COLO668 (cell line): Measurements from ENCODE around the gene FRMPD2.

Experiments used
- DNase-seq: peaks from one replicate; lab custom pipeline; 2025; ENCODE audit not compliant: unreplicated experiment; lab: John Stamatoyannopoulos, UW

Gene FRMPD2, protein sequence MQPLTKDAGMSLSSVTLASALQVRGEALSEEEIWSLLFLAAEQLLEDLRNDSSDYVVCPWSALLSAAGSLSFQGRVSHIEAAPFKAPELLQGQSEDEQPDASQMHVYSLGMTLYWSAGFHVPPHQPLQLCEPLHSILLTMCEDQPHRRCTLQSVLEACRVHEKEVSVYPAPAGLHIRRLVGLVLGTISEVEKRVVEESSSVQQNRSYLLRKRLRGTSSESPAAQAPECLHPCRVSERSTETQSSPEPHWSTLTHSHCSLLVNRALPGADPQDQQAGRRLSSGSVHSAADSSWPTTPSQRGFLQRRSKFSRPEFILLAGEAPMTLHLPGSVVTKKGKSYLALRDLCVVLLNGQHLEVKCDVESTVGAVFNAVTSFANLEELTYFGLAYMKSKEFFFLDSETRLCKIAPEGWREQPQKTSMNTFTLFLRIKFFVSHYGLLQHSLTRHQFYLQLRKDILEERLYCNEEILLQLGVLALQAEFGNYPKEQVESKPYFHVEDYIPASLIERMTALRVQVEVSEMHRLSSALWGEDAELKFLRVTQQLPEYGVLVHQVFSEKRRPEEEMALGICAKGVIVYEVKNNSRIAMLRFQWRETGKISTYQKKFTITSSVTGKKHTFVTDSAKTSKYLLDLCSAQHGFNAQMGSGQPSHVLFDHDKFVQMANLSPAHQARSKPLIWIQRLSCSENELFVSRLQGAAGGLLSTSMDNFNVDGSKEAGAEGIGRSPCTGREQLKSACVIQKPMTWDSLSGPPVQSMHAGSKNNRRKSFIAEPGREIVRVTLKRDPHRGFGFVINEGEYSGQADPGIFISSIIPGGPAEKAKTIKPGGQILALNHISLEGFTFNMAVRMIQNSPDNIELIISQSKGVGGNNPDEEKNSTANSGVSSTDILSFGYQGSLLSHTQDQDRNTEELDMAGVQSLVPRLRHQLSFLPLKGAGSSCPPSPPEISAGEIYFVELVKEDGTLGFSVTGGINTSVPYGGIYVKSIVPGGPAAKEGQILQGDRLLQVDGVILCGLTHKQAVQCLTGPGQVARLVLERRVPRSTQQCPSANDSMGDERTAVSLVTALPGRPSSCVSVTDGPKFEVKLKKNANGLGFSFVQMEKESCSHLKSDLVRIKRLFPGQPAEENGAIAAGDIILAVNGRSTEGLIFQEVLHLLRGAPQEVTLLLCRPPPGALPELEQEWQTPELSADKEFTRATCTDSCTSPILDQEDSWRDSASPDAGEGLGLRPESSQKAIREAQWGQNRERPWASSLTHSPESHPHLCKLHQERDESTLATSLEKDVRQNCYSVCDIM (N-terminal part only)

DNA sequence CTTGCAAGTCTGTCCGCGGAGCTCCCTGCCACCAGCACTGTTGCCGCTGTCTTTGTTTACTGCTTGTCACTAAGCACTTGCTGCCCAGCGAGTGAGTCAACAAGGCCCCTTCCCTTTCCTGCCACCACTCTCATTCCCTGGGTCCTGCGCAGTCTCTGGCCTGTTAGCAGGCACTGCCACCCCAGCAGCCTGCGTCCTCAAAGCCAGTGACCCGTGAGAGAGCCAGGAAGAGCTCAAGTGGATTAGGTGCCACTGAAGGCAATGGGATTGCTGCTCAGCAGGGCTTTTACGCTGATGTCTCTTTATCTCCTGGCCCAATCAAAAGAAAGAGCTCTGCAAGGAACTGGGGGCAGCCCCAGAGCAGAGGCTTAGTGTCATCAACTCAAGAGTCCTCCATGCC lies at the start of gene FRMPD2:
TSS of gene FRMPD2 (minus strand) at position 61 of the 400 bp plus-strand sequence. CDS start 129 bp downstream, outside the sequence.
- DNase-seq = peak; percentile 53

DNA sequence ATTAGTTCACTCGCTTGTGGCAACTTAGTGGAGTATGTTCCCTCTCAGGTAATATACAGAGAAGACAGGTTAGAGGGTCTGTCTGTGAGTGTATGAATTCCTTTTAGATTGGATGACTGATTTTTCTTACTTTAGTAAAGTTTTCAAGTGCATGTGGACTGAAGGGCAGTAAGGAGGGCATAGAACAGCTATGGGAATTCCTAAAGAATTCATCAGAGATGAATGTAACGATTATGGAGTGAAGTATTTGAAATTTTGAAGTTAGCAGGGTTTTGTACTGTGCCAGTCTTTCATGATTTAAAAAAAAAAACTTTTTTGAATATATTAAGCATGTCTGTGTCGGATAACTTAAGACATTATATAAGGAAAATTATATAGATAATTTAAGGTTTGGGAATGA lies 47.5 kb upstream of the FRMPD2 start:
- DNase-seq = no peak

DNA sequence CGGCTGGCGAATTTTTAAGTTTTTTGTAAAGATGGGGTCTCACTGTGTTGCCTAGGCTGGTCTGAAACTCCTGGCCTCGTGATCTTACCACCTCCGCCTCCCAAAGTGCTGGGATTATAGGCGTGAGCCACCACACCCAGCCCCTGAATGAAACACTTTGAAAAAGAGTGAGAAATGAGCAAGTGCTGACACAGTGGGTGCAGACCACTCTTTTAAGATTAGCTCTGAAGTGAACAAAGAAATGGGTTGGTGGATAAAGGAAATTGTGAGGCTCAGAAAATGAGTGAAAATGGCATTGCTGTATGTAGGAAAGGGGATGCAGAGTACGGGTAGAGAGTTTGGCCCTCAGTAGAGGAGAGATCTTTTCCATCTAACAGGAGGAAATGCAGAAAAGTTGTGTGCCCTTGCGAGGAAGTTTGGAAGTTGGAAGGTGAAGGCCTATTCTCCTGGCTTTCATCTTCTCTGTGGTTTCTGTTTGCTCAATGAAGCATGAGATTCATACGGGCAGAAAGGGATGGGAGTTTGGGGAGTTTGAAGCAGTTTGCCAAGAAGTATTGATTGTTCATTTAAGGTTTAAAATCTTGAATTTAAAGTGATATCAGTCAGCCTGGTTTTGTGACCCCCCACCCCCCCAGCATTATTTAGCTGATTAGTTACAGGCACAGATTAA lies 43.0 kb upstream of the FRMPD2 start:
- no peak for DNase-seq

DNA sequence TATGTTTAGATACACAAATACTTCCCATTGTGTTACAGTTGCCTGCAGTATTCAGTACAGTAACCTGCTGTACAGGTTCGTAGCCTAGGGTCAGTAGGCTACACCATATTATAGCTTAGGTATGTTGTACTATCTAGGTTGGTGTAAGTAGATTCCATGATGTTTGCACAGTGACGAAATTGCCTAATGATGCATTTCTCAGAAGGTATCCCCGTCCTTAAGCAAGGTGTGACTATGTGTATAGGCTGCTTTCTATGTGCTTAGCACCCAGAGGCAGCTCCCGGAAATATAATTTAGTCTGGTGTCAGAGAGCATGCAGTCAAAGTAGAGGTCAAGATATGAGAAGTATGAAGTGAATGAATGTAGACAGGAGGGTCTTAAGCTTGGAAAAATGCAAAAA lies 41.7 kb upstream of the FRMPD2 start:
- DNase-seq = no peak

DNA sequence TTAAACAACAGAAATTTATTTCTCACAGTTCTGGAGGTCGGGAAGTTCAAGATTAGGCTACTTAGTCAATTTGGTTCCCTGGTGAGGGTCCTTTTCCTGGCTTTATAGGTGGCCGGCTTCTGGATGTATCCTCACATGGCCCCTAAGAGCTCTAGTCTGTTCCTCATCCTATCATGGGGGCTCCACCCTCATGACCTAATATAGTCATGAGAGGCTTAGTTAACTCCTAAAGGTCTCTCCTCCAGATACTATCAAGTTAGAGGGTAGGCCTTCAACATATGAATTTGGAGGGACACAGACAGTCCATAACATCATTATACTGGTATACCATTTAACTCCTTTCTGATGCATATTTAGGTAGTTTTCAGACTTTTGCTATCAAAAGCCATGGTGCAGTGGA lies 39.6 kb upstream of the FRMPD2 start:
- no peak for DNase-seq

DNA sequence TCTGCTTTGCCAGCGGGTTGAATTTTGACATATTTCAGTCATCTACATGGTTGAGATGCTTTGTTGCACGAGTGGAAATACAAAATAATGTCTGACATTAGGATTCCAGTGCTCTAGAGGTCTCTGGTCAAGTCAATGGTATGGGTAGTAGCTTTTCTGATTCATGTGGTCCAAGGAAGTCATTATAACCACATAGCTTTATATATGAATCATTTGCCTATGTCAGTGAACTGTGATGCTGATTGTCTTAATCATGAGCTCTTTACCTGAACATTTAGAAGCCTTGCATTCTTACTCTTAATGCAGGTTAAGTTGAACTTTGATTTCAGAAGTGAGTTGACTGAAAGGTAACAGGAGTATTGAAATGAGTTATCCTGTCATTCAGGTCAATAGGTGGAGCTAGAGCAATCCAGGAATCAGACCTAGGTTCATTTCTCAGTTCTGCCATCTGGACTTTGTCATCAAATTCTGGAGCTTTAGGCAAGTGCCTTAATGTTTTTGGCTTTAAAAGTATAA lies 35.3 kb upstream of the FRMPD2 start:
- no peak for DNase-seq

DNA sequence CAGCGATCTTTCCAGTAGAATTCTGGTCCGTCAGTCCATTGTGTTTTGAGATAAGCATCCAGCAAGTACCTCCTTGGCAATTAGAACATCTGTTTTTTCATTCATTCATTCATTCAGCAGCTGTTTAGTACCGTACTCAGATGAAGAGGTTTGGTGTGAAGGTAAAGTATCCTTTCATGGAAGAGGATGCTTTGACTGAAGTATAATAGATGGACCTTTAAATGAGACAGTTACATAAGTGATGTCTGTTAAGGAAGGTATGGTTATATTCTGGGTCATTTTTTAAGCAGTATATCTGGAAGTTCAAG lies 33.2 kb upstream of the FRMPD2 start:
- no peak for DNase-seq

DNA sequence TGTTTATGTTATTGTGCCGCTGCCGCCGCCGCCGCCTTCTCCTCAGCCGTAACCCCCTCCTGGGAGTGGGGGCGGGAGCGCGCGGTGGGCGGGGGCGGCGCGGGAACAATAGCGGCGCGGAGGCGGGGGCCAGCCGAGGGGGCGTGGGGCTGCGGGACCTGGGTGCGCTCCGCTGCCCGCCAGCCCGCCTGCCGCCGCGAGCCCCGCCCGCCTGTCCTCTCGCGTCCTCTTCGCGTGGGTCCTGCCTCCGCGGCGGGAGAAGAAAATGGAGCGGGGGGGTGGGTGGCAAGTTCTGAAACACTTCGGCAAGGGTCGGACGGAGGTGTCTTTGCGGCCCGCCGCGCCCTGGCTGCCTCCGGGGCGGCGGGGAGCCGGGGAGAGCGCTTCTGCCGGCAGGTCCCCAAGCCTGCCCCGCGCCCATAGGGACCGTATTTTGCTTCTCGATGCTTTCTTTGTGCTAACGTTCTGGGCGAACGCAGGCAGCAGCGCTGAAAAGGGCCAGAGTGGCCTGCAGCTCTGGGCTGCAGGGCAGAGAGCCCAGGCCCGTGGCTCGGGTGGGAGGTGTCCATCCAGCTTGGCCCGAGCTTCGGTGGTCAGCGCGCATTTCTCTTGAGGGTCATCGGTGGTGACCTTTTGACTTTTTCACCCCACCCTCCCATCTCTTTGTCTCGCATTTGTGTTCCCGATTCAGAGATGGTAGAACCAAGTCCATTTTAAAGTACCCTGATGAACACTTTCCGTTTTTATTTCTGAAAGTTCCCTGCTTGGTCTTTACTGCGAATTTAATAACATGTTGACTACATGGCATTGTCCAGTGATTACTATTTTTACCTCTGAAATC lies 32.6 kb upstream of the FRMPD2 start:
- DNase-seq = peak; percentile 57

DNA sequence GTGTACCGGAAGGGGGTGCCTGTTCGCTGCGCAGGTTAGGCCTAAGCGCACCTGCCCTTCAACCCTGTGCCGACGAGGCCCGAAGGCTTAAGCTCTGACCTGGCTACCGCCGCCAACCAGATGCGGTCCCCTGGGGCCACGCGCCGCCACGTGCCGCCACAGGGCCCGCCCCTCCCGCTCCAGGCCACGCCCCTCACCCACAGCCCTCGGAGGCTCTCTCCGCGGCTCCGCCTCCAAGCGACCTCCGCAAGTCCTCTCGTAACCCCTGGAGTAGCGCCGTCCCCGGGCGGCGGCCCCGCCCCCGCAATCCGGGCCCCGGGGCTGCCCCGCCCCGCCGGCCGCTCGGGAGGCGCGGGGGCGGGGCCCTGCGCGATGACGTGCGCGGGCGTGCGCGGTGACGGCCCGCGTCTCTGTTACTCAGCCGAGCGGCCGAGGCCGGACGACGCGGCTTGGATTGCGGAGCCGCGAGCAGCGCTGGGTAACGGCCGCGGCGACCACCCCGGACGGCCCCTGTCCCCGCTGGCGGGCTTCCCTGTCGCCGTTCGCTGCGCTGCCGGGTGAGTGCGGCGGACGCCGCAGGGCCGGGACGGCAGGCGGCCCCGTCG lies 31.9 kb upstream of the FRMPD2 start, which contains the start of gene MAPK8:
TSS of gene MAPK8 (plus strand) at position 413 of the 605 bp plus-strand sequence. CDS start 94,984 bp downstream, outside the sequence.
- peak; percentile 94 for DNase-seq

DNA sequence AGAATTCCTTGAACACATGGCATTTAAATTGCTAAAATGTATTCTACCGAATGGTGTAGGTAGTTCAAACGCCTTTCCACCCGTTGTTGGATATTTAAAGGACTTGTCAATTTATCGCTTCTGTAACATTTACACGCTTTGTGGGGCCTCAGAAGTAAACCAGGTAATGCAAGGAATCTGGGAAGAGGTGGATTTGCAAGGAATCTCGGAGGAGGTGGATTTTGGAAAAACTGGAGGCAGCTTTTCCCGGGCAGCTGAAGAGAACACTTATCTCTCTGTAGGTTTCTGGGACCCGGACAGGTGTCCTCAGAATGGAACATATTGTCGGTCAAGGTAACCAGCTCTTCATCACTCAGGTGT lies 31.4 kb upstream of the FRMPD2 start:
- no peak for DNase-seq

DNA sequence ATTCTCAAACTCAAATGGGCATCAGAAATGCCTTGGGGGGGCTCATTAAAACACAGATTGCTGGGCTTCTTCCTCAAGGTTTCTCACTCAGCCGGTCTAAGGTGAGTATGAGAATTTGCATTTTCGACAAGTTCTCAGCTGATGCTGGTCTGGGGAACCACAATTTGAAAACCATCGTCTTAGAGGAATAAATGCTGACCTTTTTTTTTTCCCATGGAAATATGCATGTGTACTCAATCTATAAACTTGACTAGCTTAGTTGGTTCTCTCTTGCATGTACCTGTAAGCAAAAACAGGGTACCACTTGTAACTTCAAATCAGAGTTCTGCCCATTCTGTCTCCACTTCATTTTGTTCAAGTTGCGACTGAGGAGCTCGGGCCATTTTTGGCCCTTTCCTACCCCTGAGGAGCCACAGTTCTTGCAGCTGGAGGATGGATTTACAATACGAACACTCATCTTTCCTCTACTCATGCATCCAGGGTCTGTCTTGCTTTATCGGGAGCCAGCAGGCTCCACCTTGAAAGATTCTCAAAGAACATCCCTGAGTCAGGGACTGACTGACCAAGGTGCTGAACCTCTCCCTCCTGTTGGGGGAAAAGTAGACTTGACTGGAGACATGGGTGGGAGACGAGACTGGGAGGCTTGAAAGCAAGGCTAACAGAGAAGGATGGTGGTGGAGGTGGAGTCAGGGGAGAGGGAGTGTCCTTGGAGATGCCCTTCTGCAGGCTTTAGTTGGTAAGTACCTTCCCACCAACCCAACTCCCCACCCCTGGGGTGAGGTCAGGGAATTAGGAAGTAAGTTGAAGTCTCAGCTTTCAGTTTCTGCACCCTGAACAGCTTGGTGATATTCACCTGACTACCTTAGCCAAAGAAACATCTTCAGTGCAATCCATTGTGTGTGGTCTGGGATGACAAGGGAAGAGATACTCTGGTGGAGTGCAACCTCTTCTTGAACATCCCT lies 28.3 kb upstream of the FRMPD2 start:
- no peak for DNase-seq

DNA sequence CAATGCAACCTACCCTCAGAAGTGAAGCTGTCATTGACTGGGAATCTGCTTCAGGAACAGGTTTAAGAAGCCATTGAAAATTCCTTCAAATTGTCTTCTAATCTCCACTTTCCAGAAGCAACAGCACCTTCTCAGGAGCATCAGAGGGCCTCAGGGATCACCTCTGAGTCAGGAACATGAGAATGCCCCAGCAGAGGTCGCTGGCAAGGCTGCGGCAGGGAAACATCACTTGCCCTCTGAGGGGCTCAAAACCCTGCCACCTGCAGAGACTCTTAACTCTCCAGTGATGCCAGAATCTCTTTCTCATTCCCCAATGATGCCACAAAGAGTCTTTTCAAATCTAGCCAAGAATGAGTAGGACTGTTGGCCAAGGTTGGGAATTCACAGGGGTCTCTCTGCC lies 26.1 kb upstream of the FRMPD2 start:
- DNase-seq = no peak

DNA sequence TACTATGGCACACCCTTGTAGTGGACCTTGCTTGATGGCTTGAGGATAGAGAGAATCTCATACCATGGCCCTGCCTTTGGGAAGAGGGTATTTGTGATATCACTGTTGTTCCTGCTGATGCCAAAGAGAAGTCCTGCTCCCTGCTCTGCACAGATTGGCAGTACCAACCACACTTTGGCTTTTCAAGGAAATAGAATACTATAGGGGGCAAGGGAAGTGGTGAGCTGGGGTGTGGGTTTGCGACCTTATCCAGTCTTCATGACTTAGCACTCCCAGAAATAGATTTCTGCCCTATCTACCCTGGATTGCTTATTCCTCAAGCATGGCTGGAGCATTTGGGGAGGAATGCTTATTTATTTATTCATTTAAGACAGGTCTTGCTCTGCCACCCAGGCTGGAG lies 25.2 kb upstream of the FRMPD2 start:
- DNase-seq = no peak

DNA sequence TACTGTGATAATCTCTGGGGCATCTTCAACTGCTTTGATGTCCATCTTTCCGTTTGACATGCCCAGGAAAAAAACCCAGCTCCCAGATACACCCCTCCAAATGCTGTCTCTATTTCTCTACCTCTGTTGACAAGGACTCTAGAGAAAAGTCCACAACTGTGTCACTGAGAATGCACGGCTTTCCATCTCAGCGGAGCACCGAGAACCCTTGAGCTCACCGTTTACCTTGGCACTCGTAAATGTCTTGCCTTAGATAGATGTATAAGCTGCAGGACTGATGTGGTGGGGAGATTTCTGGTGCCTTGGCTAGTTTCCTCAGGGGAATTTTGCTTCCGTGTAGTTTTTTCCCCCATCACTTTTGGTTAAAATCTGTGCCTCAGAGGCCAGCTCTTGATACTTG lies 24.6 kb upstream of the FRMPD2 start:
- DNase-seq = no peak

DNA sequence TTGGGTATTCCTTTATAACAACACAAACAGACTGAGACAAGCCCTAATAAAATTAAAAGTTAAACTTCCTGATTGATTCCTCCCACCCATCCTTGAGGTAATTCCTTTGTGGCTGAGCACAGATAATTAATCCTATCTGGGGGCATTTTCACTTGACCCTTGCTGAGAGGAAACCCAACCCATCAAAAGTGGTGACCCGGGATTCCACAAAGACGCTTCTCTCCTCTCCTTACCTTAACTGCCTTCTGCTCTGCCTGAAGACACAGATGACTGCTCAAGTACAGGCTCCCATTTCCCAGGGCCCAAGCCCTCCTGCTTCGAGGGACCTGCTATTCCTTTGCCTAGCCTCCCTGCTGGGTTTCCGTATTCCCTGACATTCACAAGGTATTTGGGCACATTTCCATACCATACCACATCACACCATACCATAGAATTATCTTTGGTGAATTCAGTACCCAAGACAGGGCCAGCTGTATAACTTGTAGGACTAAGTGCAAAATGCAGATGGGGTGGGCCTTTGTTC lies 22.1 kb upstream of the FRMPD2 start:
- DNase-seq = no peak

DNA sequence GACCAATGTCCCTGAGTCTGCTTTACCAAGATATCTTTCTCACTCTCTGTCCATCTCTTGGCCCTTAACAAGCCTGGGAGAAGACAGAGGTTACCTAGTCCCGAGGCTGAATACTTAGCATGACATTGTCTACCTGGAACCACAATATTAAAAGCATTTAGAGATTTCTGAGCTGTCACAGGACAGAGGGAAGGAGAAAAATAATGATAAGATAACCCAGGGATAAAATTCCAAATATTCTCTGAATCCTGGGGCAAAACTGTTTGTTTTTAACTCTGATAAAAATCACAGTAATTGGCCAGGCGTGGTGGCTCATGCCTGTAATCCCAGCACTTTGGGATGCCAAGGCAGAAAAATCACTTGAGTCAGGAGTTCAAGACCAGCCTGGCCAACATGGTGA lies 19.9 kb upstream of the FRMPD2 start:
- DNase-seq = no peak

DNA sequence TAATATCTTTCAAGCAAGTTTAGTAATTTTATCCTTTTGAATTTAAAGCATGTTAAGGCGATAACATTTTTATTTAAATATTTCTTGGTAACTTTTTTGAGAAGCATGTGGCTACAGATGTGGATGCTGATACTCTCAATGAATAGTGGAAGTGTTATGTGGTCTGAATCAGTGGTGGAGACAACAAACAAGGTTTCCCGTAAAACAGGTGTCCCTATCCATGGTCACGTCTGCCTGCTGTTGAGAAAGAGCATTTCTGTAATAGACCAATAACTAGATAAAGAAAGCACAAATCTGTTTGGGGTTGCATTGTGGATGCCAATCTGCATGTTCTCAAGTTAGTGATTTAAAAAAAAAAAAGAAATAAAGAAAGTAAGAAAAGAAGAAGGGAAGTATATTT lies 18.1 kb upstream of the FRMPD2 start:
- DNase-seq = no peak

DNA sequence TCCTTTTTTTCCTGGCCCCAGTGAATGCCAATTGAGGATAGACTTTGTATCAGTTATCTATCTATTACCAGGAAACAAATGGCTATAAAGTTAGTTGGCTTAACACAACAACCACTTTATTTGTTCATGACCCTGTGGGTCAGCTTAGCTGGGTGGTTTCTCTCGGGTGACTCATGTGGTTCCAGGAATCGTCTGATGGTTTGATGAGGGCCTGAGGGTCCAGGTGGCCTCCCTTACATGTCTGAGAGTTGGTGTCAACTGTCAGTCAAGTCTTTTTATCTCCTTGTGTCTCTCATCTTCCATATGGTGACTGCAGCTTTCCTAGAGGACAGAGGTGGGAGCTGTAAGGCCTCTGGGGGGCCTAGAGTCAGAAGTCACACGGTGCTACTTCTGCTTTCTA lies 16.7 kb upstream of the FRMPD2 start:
- peak; percentile 6 for DNase-seq
